GM10847 (cell line): ENCODE measurements around the gene MCMBP.

Experiments used
- POLR2A ChIP-seq: IDR thresholded peaks from 2 replicates; pipeline ENCODE4 v1.6.1; 2011; ENCODE audit not compliant: insufficient read length; ENCODE audit errors: extremely low read depth

MCMBP gene

DNA sequence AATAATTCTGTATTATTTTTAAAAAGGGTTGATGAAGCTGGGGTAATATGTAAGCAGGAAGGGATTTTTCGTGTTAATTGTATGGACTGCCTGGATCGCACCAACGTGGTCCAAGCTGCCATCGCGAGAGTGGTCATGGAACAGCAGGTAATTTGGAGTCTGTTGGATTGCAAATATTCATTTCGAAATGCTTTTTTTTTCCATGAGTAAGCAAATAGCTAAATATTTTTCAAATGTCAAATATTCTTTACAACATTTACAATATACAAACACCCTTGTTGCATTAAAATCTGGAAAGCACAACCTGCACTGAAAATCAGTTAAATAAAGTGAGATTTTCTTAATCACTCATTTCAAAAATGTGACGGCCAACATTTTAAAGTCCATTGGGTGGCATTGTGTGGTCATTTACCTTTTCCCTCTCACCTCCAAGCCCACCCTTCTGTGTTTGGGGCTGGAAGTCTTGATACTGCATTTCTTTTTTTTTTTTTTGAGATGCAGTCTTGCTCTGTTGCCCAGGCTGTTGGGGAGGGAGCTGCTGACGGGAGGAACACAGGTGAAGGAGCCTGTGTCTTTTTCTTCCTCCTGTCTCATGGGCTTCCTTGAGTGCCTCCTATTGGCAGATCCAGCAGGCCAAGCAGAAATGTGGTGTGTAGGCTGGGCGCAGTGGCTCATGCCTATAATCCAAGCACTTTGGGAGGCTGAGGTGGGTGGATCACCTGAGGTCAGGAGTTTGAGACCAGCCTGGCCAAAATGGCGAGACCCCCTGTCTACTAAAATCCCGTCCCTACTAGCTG, 66.1 kb downstream of the MCMBP start:
- no peak for TF ChIP-seq POLR2A

DNA sequence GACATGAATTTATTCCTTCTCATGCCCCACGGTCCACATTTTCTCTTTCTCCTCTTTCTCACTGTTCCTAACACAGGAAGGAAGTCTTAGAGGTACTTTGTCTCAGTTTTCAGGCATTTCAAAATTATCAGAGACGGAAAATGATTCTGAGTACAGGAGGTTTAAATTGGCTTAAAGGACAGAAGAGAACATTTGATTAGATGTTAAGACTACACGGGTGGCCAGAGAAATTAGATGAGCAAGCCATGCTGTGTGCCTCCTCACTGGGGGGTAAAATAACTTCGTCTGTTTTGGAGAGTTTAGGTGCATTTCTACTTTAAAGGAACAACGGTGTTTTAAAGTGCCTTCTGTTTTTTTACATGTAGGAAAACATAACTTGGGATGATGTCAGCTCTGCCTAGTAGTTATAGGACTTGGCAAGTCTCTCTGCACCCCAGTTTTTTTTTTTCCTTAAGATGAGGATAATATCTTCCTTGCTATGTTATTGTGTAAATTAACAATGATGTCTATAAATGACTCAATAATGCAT, 66.9 kb downstream of the MCMBP start:
- no peak for TF ChIP-seq POLR2A

DNA sequence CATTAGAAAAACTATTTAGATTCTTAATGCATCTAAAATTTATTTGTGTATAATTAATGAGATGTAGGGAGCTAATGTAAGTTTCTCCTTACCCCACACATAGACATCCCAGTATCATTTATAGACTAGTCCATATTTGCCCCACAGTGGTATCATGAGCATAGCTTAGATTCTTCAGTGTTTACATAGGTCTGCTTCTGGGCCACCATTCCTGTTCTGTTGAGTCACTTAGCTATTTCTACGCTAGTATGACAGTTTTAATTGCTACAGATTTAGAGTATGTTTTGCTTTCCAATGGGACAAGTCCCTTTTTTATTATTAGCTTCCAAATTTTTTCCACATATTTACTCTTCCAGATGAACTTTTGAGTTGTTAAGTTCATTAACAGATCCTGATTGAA, 69.4 kb downstream of the MCMBP start:
- TF ChIP-seq POLR2A: no peak

DNA sequence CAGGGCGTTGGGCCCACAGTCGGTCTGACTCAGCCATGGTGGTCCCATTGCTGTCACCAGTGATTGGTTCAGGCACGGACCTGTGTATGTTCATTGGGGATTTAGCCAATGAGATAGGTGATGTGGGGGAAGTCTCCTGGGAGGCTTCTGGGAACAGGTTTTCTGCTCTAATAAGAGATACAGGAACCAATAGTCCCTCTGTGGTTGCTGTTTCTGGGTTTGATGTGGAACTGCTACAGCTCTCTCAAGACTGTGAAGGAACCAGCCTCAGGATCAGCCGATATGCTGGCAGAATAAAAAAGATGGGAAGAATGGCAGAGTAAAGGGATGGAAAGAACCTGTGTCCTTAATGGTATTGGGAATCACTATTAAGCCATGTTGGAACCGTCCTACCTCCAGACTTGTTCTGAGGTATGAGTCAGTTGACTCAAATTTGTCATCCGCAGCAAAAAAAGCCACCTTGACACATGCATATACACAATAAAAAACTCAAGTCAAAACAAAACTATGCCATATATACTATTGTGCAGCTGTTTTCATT, 70.6 kb downstream of the MCMBP start:
- TF ChIP-seq POLR2A: no peak

DNA sequence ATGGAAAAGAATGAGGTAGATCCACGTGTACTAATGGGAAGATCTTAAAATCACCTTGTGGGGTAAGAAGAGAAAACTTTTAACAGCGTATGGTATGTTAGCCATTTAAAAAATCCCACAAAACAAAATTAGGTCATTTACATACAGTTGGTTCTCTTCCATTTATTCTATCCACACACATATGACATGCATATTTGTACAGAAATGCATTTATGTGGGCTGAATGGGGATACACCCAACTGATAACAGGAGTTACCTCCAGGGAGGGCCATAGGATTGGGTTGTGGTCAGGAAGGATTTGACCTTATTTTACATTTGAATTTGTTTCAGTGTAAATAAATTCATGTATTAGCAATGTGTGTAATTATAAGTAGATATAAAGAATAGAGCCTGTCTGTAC, 71.5 kb downstream of the MCMBP start:
- no peak for TF ChIP-seq POLR2A

DNA sequence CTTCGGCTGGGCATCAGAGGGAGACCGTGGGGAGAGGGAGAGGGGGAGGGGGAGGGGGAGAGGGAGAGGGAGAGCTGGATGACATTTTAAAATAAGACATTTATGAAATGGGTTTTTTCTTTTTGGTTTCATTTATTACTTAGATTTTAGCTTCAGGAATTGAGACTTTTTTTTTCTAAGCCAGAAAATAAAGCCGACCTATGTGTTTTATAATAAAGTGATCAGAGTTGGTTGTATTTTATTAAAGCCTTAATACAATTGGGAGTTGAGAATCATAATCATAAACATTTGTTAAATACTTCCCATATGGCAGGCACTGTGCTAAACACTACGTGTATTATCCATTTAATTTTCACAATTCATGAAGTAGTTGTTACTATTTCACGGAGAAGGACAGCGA, 76.6 kb downstream of the MCMBP start:
- TF ChIP-seq POLR2A: no peak

DNA sequence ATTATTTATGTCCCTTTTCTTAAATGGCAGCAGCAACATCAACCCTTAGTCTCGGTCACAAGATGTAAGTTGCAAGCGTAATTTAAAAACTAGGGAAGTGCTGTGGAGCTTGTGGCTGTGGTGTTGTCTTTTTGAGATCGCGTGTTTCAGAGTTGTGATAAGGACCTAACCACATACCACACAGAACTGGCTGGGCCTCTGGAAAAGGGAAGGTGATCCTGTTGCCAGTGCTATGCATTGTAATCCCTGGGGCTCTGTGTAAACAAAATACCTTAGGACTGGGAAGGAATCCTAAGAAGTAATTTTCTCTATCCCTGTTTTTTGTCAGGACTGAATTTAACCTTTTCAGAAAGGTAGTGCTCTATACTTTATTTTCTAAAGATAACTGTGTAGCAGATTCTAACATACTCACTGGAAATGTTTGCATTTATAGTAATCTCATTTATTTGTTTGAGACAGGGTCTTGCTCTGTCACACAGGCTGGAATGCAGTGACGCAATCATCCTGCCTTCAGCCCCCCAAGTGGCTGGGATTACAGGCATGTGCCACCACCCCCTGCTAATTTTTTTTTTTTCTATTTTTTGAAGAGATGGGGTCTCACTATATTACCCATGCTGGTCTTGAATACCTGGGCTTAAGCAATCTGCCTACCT, 86.4 kb downstream of the MCMBP start:
- TF ChIP-seq POLR2A: no peak

DNA sequence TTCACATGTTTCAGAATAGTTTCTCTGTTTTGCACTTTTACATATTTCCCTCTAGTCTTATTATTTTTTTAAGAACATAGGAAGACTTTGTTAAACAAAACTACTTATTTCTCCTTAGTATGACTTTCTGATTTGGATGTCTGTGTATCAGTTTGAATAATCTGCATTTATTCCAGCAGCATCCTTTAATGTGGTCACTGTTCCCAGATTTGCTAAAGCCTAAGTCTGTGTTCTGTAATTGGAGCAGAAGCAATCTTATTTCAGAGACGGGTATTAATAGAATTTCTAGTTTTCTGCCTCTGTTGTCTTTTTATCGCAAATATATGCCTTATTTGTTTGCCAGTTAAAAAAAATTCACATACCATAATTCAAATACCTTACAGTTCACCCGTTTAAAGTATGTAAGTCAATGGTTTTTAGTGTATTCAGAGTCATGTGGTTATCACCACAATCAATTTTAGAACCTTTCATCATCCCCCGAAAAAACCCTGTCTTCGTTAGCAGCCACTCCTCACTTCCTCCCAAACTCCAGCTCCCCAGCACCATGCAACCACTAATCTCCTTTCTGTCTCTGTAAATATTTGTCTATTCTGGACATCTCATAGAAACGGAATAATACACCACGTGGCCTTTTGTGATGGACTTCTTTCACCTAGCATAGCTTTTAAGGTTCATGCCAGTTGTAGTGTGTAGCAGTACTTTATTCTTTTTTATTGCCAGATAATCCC, 88.1 kb downstream of the MCMBP start:
- TF ChIP-seq POLR2A: no peak

DNA sequence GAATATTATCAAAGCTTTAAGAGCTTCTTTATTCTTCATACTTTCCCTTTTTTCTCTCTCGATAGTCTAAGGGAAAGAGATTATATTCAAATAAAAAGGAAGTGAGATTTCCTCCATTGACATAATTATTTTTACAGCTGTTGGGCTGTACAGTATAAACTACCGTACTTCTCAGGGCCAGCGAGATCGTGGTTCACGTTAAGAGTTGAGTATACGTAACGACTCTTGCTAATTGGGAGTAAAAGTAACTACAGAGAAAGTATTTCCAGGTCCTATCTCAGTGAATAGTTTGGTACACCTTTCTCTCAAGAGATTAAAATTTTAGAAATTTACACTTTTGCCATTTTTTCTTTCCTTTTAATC, 89.0 kb downstream of the MCMBP start:
- TF ChIP-seq POLR2A: no peak

DNA sequence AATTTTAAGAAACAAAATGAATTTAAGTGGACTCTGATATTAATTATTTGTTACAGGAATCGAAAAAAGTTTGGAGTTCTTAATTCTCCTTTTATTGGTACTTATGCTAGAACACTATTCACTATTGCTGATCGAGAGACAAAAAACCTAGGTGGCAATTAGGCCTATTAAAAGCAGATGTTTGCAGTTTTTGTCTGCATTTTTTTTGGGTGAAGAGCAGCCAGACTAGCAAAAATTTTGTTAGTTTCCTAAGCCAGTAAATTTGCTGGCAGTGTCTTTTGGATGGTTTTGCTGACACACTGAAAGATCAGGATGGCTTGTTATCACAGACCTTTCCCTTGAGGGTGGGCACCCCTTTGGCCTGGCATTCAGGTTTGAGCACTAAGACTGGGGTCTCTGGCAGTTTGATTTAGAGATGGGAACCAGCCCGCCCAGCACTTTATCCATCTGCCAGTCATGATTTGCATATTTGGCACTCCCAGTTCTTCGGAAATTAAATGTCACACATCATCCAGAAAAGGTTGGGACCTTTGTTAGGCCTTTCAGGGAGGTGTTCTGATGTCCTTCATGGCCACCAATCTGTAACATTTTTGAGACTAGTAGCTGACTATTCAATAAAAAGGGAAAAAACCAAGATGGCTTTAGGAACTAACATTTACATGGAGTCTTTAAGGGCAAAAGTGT, 89.5 kb downstream of the MCMBP start:
- no peak for TF ChIP-seq POLR2A

DNA sequence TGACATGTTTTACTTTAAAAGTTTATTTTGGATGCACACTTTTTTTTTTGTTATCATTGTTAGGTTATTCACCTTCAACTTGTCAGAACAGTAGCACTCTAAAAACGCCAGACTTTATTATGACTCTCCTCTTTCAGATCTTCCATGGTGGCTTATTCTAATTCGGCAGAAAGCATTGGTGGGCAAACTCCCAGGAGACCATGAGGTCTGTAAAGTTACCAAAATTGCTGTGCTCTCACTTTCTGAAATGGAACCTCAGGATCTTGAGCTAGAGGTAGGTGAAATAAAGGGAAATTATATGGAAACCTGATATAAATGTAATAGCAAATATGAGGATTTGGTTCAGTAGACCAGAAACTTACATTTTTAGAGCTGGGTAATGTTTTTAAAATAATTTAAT, 91.1 kb downstream of the MCMBP start:
- TF ChIP-seq POLR2A: no peak

DNA sequence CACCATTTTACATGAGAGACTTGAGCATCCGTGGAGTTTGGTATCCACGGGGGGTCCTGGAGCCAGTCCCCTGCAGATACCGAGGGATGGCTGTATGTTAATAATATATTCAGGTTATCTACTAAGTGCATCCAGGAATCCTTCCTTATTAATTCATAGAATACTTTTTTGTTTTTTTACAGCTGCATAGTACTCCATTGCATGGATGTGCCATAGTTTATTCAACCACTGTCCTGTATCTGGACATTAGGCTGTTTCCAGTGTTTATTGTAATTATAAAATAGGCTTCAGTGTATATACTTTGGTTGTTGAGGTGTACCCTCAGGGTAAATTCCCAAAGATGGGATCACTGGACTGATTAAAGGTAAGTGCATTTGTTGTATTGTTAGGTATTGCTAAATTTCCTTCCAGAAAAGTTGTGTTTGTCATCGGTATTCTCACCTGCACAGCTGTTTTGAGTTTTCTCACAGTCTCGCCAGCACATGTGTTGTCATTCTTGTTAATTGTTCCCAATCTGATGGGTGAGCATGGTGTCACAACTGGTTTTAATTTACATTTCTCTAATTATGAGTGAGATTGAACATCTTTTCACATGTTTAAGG, 91.7 kb downstream of the MCMBP start:
- no peak for TF ChIP-seq POLR2A
